ENCODE data around the gene C1GALT1.
"Not testable (repeated sequence)": the region's sequence is repeated elsewhere in the genome, so short reads cannot be mapped to it uniquely, and the experiment has no call there.

C1GALT1 gene

DNA sequence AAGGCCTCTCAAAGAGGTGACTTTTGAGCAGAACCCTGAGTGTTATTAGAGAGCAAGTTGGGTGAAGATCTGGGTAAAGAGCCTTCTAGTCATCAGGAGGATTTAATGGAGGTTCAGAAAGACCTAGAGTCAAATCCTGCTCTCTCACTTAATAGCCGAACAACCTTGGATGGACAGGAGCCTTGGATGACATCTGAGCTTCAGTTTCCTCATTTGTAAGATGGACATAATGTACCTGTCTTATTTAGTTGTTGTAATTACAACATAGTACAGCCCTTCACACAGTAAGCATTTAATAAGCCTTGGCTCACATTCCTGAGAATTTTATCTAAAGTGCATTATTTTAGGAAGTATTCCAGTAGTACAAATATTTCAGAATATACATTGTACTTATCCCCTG lies 57.0 kb downstream of the C1GALT1 start:
- DNase-seq = no peak

DNA sequence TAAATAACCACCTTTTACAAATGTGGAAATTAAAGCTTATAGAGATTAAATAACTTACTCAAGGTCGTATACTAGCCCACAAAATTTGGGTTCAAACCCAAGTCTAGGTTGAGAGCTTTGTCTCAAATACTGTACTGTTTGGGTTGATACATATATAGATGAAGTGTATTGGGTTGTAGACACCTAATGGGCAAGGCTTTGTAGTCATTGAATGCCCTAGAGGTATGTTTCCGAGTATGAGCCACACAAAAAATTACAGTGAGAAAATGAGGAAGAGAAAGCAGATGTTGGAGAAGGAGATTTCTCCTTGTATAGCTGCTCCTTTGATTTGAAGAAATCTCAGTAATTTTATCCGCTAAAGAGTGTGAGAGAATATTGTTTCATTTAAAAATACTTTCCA lies 60.6 kb downstream of the C1GALT1 start:
- DNase-seq = no peak

DNA sequence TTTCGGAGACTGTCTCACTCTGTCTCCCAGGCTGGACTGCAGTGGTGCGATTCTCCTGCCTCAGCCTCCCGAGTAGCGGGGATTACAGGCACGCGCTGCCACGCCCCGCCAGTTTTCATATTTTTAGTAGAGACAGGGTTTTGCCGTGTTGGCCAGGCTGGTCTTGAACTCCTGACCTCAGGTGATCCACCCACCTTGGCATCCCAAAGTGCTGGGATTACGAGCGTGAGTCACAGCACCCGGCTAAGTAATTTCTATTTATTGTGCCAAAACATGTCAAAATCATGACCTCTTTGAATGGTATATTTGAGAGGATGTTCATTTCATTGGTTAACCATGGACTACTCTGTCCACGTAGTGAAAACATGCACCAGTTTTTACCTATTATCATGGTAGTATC lies 62.9 kb downstream of the C1GALT1 start:
- not testable (repeated sequence) for DNase-seq

DNA sequence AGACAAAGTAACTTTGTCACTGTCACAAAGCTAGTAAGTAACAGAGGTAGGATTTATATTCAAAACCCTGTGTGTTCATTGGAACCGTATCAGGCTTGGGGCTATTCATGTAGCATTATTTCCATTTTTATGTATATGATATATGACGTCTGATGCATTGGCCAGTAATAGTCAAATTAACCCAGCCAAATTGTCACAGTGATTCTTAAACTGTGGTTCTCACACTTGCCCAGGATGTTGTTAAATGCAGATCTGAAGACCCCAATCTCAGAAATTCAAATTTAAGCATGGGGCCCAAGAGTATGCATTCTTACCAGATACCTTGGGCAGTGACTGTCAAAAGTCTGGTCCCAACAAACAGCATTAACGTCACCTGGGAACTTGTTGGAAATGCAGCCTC lies 63.9 kb downstream of the C1GALT1 start:
- DNase-seq = no peak

DNA sequence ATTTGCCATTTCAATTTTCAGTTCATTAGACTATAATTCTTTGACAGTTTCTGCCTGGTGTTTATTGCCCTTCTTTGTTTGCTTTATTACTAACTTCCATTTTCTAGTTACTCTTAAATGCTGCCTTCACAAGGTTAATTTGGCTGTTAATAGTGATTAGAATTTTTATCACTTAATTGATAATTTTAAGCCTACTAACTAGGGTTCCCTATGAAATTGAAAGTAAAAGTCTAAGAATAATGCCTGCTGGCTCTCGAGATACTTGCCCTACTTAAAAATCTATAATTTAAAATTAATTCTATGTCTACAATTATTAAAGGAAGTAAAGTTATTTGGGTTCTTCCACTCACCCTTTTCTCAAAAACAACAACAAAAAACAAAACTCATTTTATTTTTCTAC lies 65.3 kb downstream of the C1GALT1 start:
- no peak for DNase-seq

DNA sequence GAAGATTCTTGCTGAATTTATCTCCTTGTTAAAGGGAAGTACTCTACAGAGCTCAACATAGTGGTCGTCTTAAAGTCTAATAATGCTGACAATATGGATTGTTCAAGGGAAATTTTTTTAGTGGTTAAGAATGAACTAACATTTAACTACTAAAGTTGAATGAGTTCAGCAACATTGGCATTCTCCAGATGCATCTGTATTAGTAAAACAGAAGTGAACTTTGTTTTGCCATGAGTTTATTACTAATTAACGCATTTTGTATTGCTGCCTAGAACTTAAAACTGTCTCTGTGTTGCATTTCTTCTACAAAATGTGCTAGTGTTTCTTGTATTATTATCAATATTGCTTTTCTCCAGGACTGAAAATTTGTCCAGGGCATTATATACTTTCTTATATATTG lies 67.5 kb downstream of the C1GALT1 start:
- no peak for DNase-seq

DNA sequence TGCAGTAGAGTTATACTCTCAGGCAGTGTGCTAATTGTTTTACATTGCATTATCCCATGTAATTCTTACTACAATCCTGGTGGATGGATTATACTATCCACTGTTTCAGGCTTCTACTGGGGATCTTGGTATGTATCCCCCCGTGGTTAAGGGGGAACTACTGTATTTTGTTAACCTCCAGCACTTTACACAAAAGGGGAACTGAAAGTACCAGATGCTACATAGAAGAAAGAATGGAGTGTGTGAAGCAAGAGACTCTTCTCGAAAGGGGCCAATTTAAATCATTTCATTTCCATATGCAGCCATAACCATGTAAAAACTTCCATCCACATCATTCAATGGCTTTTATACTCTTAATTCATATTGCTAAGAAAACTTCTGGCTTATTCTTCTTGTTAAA lies 69.4 kb downstream of the C1GALT1 start:
- DNase-seq = no peak

DNA sequence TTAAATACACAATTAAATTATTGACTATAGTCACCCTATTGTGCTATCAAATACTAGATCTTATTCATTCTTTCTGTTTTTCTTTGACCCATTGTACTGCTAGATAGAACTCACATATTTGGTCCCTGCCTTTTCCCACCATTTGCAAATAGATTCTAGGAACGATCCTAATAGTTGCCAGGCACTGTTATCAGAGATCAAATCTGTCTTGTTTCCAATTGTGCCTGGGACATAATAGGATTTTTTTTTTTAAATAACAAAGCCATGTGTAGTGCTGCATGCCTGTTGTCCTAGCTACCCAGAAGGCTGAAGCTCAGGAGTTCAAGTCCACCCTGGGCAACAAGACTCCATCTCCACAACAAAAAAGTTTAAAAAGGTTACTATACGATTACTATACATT lies 72.0 kb downstream of the C1GALT1 start:
- DNase-seq = no peak

DNA sequence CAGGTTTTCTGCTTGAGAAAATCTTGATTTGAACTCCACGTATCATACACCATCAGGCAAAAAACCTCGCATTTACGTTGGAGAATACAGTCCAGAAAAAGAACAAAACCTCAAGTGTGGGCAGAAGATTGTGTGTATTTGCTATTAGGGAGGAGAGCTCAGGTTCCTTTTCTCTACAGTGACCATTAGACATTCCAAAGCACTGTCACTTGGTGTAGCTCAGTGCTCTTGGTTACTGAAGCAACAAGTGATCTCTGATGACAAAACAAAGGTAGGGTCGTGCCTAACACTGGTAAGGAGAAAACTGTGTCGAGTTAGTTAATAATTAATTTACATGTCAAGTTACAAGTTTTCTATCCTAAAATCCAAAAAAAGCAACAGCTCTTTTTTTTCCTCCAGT lies 72.6 kb downstream of the C1GALT1 start:
- DNase-seq = no peak

DNA sequence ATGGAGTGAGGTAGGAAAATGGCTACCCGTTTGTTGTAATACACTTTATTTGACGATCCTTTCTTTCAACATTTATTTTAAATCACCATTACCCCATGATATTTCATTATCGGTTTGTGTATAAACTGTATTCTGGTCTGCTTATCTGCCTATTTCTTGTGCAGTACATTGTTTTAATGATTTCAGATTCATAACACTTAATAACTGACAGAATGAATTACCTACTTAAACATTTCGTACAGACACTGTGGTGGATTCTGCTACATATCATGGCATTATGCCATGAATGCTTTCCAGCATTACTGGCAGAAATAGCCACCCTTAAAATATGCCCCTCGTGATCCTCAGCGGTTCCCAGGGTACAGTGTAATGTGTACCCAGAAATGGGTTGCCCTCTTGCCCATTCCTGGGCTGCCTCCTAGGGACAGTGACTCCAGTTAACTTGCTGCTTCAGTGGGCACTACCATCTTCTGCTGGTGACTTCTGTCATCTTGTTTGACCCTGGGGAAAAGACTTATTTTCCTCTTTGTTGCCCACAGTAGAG lies 74.5 kb downstream of the C1GALT1 start:
- no peak for DNase-seq

DNA sequence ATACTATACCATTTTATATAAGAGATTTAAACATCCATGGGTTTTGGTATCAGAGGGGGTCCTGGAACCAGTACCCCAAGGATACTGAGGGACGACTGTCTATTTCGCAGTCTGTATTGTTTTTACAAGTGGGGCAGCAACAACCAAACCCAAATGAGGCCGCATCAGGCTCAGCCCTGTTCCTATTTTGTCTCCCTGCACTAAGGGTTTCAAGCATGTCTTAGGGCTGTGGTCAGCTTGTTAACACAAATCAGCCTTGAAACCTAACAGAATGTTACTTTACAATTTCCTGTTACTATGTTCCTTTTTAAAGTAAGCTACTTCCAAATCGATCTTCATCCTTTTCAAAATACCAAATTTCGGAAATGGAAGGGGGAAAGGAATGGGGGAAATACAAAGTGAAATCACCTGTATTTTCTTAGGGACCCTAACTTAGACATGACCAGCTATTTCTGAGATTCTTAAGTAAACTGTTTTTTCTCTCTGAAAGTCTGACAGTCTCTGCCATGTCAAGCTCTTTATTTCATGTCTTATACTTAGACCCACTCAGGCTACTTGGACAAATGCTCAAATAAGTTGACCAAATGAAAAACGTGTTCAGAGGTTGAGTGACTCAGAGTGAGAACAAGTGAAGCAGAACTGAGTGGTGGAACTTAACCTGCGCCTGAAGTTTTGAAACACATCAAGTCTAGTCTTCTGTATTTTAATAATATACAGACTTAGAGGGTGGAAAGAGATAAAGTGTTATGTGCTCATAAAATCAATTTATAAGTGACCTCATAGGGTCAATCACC lies 75.8 kb downstream of the C1GALT1 start:
- no peak for DNase-seq

DNA sequence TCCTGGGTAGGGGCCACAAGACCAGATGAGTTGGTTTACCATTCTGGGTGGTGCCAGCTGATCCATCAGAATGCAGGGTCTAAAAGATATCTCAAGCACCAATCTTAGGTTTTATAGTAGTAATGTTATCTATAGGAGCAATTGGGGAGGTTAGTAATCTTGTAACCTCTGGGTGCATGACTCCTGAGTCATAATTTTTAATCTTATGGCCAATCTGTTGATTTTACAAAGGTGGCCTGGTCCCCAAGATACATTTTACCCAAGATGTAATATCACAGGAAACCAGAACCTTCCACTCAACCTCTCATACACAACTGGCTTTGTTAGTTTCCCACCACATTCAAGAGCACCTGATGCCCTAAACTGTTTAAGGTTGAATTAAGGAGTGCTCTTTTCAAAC lies 79.5 kb downstream of the C1GALT1 start:
- no peak for DNase-seq

DNA sequence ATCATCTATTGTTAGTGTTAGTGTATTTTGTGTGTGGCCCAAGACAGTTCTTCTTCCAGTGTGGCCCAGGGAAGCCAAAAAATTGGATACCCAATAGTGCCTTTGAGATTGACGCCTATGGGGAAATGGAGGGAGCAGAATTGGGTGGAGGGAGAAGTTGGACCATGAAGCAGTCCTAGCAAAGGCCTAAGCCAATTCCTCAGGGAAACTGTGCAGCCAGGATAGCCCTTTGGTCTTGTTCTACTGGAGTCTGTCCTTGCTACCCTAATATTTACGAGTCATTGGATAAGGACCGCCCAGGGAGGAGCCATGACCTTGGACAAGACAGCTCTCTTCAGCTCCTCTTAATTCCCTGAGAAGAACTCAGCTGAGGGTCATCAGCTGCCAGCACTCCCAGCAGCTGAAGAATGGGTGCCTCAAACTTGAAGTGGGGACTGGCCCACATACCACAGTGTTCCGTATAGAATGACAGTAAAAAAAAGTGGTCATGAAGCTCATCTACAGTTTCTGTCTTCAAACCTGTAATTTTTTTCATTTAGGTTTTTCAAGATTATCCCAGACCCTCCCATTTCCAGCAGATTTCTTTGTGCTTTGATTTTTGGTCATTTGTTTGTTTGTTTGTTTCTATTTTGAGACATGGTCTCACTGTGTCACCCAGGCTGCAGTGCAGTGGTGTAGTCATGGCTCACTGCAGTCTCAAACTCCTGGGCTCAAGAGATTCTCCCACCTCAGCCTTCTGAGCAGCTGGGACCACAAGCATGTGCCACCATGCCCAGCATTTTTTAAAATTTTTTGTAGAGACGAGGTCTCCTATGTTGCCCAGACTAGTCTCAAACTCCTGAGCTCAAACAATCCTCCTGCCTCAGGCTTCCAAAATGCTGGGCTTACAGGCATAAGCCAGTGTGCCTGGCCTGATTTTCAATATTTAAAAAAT lies 81.2 kb downstream of the C1GALT1 start:
- no peak for DNase-seq

DNA sequence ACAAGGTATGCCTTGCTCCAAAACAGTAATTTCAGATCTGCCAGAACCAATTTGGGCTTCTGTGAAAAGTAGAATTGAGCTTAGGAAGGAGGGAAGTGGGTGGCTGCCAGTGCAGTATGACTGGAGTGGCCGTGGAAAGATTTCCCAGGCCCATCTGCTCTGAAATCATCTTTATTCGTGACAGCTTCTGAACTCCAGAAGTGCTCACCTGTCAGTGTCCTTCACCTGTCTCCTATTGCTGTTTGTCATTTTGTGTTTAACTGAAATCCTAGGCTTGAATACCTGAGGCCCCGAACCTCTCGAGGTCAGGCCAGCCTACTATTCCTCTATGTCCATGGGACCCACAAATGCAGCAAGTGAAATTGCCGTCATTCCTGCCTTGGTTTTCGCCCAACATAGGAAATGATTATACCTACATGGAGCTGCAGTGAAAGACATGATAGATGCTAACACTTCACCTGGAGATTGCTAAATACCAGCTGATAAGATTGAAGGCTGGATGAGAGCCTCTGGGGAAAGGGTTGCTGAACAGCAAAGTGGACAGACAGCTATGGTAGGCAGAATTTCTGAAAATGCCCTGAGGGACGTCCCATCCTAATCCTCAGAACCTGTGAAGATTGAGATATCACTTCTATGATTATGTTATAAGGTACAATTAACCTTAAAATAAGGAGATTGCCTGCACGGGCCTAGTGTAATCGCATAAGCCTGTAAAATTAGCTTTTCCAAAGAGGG lies 82.1 kb downstream of the C1GALT1 start:
- DNase-seq = no peak

DNA sequence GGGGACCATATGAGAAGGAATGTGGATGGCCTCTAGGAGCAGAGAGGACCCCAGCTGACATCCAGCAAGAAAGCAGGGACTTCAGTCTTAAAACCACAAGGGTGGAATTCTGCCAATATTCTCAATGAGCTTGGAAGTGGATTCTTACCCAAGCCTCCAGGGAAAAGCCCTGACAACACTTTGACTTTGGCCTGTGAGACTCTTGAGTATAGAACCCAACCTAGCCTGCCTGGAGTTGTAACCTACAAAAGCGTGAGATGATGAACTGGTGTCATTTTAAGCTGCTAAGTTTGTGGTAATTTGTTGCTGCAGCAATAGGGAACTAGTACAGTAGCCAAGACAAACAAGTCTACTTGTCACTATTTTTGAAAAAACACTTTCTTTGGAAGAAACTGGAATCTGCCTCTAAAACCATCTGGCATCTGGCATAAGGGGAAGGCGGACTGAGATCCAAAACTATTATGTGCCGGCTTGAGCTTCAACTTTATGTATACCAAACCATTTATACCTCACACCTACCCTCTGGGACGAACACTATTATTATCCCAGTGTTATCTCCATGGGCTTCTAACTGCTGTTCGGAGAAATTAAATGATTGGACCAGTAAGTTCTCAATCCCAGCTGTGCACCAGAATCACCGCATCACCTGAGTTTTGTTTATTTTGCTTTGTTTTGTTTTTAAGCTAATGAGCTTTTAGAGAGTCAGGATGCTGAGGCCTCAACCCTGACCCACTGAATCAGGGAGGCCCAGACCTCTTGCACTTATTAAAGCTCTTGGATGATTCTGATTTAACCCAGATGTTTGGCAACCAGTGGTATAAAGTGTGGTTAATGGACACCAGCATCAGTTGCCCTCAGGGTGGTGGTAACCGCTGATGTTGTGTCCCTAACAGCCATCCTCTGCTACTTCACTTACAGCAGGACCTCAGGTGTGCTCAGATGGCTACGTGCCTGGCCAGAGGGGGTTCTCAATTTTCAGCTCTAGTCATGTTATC lies 83.0 kb downstream of the C1GALT1 start:
- DNase-seq = no peak

DNA sequence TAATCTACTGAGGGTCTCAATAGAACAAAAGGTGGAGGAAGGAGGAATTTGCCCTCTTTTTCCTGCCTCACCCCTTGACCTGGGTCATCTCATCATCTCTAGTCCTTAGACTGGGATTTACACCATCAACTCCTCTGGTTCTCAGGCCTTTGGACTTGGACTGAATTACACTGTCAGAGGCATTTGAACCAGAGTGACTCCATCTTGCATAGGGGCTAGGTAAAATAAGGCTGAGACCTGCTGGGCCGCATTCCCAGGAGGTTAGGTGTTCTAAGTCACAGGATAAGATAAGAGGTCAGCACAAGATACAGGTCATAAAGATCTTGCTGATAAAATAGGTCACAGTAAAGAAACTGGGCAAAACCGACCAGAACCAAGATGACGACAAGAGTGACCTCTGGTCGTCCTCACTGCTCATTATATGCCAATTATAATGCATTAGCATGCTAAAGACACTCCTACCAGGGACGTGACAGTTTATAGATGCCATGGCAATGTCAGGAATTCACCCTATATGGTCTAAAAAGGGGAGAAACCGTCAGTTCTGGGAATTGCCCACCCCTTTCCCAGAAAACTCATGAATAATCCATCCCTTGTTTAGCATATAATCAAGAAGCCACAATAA lies 84.0 kb downstream of the C1GALT1 start:
- DNase-seq = no peak

DNA sequence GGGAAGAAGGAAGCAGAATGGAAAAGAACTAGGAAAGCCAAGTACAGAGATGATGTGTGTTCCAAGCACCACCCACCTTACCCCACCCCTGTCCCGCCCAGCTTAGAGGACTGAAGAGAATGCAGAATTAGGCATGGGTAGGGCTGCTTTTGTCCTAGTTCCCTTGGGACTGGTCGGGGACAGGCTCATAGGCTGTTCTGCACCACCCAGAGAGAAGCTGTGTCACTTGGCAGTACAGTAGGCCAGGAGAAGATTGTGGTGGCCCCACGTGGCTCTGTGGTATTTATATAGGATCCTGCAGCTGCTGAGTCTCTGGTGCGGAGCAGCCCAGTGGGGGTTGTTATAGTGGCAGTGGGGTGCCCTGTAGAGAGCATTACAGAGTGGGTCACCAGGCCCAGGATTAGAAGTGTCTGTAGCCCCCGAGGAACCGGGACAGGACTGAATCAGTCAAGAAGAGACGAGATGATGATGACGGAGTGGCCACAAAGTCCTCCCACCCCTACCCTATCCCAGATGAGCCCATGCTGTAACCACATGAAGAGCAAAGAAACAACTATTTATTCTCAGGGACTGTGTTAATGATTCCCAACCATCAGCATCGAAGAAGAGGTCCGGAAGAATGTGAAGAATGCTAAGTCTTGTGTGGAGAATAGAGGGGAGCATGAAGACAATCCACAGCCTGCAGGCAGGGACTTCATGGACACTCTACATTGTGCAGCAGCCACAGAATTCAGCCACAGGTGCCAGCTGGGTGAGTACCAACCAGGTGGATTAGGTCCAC lies 88.9 kb downstream of the C1GALT1 start:
- DNase-seq = no peak

DNA sequence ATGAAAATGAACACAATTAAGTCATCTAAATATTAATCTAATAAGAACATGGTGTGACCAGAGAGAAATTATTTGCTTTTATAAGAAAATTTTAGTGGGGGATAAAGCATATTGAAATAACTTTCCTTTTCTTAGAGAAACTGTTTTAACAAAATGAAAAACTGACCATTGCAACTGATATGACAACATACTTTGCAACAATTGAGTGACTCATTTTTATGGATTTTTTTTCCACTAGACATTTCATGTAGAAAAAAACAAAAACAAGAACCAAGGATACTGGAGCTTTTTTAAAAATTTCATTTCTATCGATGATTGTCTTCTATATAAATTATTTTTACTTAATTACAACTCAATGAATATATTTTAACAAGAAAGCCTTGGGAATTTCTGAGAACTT lies 90.0 kb downstream of the C1GALT1 start:
- no peak for DNase-seq

DNA sequence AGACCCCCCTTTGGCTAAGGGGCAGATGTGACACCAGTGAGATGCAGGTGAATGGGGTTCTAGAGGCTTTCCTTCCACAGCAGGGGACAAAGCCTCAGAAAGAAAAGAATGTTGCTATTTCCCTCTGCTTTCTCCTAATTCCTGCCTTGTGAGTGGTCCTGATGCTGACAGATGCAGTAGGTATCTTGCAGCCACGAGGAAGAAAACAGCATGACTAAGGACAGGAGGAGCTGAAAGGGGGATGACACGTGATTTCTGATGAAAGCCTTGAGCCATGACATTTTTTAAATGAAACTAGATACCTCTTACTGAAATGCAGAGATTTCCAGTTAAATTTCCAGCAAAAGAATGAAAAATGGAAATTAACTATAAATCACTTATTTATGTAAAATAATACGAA lies 92.4 kb downstream of the C1GALT1 start:
- no peak for DNase-seq

DNA sequence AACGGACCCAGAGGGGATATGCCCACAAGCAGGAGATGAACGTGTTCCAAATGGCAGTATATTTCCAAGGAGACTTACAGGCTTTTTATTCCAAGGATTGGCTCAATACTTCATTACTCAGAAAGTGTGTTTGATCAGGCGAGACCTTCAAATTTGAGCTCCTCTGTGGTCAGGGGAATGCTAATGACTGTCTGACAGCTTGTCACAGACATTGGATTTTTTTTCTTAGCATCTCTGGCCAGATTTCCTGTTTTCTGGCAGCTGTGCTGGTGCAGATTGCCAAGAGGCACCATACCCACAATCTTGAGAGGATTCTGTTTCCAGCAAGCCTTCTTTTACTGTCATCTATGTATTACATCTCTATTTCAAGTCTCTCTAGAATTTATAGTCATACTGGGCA lies 93.8 kb downstream of the C1GALT1 start:
- DNase-seq = no peak

Measured in stimulated activated CD4-positive, alpha-beta T cell treated with anti-CD3 and anti-CD28 coated beads, Interleukin-15, amount 100 ng/mL, for 24 hours (primary cell).